ENCODE data around the gene MDM1. TPM values are rescaled to one million over a fixed set of nuclear protein-coding genes. Genes with fewer than 3 reads are reported as not detected.

Gene MDM1
- total and polyA plus RNA-seq, 2 of the 13 experiments (the other 11 are each of a cell fraction or from before 2014, with no cell fraction given): 4.6 to 15.2 TPM

DNA sequence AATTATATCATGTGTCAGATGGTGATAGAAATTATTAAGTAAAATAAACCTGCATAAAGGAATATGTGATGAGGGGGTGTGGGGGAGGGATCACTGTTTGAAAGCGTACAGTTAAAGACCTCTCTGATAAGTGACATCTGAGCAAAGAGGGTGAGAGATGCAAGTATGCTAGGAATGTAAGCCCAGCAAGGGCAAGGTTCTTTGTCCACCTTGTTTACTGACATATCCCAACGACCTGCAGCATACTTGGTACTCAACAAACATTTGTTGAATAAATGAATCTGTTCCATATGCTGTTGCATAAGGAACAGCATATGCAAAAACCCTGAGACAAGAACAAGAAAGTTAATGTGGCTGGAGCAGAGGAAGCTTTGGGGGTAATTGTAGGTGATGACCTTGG lies 12.0 kb upstream of the MDM1 start (continued):
- TF ChIP-seq TCF7 (IDR thresholded peaks at IDR 0.05; ENCODE audit: low read depth): no peak
- TF ChIP-seq ZFP1 (CRISPR knock-in tag; IDR thresholded peaks at IDR 0.05): 0 out of 2 replicates have a peak, but pooled peaks have one; percentile 56
- TF ChIP-seq SRF (IDR thresholded peaks at IDR 0.05; ENCODE audit: low read depth, low read length): no peak
- TF ChIP-seq, protein P1, sequence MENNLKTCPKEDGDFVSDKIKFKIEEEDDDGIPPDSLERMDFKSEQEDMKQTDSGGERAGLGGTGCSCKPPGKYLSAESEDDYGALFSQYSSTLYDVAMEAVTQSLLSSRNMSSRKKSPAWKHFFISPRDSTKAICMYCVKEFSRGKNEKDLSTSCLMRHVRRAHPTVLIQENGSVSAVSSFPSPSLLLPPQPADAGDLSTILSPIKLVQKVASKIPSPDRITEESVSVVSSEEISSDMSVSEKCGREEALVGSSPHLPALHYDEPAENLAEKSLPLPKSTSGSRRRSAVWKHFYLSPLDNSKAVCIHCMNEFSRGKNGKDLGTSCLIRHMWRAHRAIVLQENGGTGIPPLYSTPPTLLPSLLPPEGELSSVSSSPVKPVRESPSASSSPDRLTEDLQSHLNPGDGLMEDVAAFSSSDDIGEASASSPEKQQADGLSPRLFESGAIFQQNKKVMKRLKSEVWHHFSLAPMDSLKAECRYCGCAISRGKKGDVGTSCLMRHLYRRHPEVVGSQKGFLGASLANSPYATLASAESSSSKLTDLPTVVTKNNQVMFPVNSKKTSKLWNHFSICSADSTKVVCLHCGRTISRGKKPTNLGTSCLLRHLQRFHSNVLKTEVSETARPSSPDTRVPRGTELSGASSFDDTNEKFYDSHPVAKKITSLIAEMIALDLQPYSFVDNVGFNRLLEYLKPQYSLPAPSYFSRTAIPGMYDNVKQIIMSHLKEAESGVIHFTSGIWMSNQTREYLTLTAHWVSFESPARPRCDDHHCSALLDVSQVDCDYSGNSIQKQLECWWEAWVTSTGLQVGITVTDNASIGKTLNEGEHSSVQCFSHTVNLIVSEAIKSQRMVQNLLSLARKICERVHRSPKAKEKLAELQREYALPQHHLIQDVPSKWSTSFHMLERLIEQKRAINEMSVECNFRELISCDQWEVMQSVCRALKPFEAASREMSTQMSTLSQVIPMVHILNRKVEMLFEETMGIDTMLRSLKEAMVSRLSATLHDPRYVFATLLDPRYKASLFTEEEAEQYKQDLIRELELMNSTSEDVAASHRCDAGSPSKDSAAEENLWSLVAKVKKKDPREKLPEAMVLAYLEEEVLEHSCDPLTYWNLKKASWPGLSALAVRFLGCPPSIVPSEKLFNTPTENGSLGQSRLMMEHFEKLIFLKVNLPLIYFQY (CRISPR knock-in tag; IDR thresholded peaks at IDR 0.05; ENCODE audit: borderline replicate concordance): no peak
- TF ChIP-seq SAP130 (CRISPR knock-in tag; IDR thresholded peaks at IDR 0.05; ENCODE audit: low read depth): peak; percentile 41; the same call in 1 of the 2 replicates
- no peak for TF ChIP-seq RAD51 (IDR thresholded peaks at IDR 0.05; ENCODE audit: borderline replicate concordance)
- TF ChIP-seq HOXA5 (CRISPR knock-in tag; IDR thresholded peaks at IDR 0.05): no peak
- TF ChIP-seq TAF1 (CRISPR knock-in tag; IDR thresholded peaks at IDR 0.05): no peak
- TF ChIP-seq ATM (IDR thresholded peaks at IDR 0.05; ENCODE audit: borderline replicate concordance): no peak
- TF ChIP-seq, protein P2, sequence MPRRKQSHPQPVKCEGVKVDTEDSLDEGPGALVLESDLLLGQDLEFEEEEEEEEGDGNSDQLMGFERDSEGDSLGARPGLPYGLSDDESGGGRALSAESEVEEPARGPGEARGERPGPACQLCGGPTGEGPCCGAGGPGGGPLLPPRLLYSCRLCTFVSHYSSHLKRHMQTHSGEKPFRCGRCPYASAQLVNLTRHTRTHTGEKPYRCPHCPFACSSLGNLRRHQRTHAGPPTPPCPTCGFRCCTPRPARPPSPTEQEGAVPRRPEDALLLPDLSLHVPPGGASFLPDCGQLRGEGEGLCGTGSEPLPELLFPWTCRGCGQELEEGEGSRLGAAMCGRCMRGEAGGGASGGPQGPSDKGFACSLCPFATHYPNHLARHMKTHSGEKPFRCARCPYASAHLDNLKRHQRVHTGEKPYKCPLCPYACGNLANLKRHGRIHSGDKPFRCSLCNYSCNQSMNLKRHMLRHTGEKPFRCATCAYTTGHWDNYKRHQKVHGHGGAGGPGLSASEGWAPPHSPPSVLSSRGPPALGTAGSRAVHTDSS (CRISPR knock-in tag; conservative IDR thresholded peaks at IDR 0.05): no peak
- TF ChIP-seq TARDBP (CRISPR knock-in tag; IDR thresholded peaks at IDR 0.05): peak; percentile 66; the same call in 1 of the 2 replicates
- TF ChIP-seq AKNA (CRISPR knock-in tag; IDR thresholded peaks at IDR 0.05; ENCODE audit: borderline replicate concordance): no peak
- TF ChIP-seq SNAPC2 (CRISPR knock-in tag; IDR thresholded peaks at IDR 0.05): no peak
- TF ChIP-seq ZNF34 (CRISPR knock-in tag; IDR thresholded peaks at IDR 0.05; ENCODE audit: borderline replicate concordance): no peak
- TF ChIP-seq ZNF558 (CRISPR knock-in tag; IDR thresholded peaks at IDR 0.05; ENCODE audit: borderline replicate concordance): no peak
- peak; percentile 62 for TF ChIP-seq ZEB1 (IDR thresholded peaks at IDR 0.05; ENCODE audit: insufficient replicate concordance, low read depth)
- no peak for TF ChIP-seq GZF1 (CRISPR knock-in tag; IDR thresholded peaks at IDR 0.05)
- TF ChIP-seq, protein P3, sequence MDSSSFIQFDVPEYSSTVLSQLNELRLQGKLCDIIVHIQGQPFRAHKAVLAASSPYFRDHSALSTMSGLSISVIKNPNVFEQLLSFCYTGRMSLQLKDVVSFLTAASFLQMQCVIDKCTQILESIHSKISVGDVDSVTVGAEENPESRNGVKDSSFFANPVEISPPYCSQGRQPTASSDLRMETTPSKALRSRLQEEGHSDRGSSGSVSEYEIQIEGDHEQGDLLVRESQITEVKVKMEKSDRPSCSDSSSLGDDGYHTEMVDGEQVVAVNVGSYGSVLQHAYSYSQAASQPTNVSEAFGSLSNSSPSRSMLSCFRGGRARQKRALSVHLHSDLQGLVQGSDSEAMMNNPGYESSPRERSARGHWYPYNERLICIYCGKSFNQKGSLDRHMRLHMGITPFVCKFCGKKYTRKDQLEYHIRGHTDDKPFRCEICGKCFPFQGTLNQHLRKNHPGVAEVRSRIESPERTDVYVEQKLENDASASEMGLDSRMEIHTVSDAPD (CRISPR knock-in tag; IDR thresholded peaks at IDR 0.05): no peak
- no peak for TF ChIP-seq GPN1 (CRISPR knock-in tag; IDR thresholded peaks at IDR 0.05; ENCODE audit: borderline replicate concordance)
- no peak for TF ChIP-seq ZNF607 (CRISPR knock-in tag; IDR thresholded peaks at IDR 0.05; ENCODE audit: borderline replicate concordance)
